OCI-LY1 (cell line): Measurements from ENCODE around the gene BAIAP2L1.

ENCODE experiments used
- EZH2 ChIP-seq: fragments of 200-600 bp; sonication (generic), shearing (Covaris generic); IDR thresholded peaks from 2 replicates; pipeline ENCODE4 v1.8.0; 2017; ENCODE audit warnings: borderline replicate concordance, mixed run types, mild to moderate bottlenecking, antibody characterized with exemption, low read length, moderate library complexity, mixed read lengths
- TF ChIP-seq, protein P1 (sequence below): fragments of 200-600 bp; sonication (generic), shearing (Covaris generic); IDR thresholded peaks from 2 replicates; pipeline ENCODE4 v1.5.1; 2017; ENCODE audit warnings: mild to moderate bottlenecking, antibody characterized with exemption, low read length, moderate library complexity, mixed read lengths

DNA sequence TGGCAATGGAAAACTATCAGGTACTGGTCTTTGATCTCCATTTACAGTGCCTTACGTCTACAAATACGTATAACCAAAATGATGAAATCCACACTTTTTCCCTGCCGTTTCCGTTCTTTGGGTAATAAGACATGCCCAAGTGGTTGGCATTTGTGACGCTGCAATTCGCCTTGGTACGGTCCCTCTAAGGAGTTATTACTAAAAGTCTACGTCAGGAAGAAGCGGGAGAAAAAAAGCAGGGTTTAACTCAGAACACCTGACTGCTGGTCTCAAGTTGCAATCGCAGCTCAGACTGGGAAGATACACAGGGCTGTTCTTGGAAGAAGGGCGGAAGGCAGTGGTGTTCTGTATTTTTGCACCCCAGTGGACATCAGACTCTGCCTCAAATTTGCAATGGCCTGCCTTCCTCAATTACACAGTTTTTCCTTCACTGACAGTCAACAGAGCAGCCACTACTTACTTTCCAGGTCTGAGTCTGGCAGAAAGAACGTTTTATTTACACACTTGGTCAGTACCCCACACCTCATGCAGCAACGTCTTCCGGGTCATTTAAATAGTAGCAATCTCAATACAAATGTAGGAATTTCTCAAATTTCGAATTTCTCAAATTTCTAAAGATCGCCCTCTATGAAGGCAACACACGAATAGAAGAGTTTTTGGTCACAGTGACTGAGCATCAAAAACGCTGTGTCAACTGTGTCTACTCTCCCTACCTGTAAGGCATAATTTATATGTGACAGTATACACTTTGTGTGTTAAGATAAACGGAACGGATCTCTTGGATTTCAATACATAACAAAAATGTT lies 2.1 kb downstream of the BAIAP2L1 start:
- TF ChIP-seq, protein P1, sequence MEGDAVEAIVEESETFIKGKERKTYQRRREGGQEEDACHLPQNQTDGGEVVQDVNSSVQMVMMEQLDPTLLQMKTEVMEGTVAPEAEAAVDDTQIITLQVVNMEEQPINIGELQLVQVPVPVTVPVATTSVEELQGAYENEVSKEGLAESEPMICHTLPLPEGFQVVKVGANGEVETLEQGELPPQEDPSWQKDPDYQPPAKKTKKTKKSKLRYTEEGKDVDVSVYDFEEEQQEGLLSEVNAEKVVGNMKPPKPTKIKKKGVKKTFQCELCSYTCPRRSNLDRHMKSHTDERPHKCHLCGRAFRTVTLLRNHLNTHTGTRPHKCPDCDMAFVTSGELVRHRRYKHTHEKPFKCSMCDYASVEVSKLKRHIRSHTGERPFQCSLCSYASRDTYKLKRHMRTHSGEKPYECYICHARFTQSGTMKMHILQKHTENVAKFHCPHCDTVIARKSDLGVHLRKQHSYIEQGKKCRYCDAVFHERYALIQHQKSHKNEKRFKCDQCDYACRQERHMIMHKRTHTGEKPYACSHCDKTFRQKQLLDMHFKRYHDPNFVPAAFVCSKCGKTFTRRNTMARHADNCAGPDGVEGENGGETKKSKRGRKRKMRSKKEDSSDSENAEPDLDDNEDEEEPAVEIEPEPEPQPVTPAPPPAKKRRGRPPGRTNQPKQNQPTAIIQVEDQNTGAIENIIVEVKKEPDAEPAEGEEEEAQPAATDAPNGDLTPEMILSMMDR: no peak
- TF ChIP-seq EZH2: no peak
